ENCODE data around the gene HIC2.
"Not testable (repeated sequence)": the region's sequence is repeated elsewhere in the genome, so short reads cannot be mapped to it uniquely, and the experiment has no call there.

HIC2 gene

DNA sequence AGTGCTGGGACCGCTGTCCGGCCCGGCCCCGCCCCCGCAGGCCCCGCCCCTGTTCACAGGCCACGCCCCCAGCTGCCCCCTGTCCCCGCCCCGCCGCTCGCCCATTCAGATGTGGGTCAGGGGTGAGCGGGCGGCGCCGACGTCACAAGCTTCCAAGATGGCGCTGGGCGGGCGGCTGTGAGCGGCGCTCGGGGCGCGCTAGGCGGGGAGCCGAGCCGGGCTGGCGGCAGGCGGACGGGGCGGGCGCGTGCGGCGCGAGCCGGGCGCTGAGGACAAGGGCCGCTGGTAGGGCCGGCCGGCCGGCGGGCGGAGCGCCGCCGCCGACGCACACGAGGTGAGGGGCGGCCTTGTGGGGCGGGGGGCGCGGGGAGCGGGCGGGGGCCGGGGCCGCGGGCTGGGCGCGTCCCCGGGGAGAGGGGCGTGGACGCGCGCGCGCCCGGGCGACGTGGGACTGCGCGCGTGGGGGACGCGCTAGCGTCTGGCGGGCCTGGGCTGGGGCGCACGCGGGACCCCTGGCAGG is at the start of gene HIC2:
Gene HIC2, plus strand, starts transcription at position 145 of the 520 bp plus-strand sequence. CDS start 25,461 bp downstream, outside the sequence.
- DNase-seq (ENCODE audit: low read depth): not testable (repeated sequence)
- H3K4me3 ChIP-seq (ENCODE audit: low read length): peak within 1 kb of the TSS; percentile 50

GRCh38 chr22:21368603-21369310 is 48.4 kb upstream of the HIC2 start:
- not testable (repeated sequence) for DNase-seq (ENCODE audit: low read depth)

GRCh38 chr22:21375880-21376279 is 41.3 kb upstream of the HIC2 start:
- DNase-seq (ENCODE audit: low read depth); H3K4me3 ChIP-seq (ENCODE audit: low read length): not testable (repeated sequence)

More at GRCh38 chr22:21368603-21369310, 48.4 kb upstream of the HIC2 start:
- not testable (repeated sequence) for H3K4me3 ChIP-seq (ENCODE audit: low read length)

- H3K4me3 ChIP-seq (ENCODE audit: low read length); DNase-seq (ENCODE audit: low read depth): not testable (repeated sequence)
Observed at GRCh38 chr22:21383701-21384467, 33.3 kb upstream of the HIC2 start, which contains the start of gene RIMBP3B. Gene RIMBP3B (plus strand): TSS chr22:21383751. CDS start chr22:21383859, 108 bp downstream.

GRCh38 chr22:21384468-21385357 is 32.5 kb upstream of the HIC2 start:
- not testable (repeated sequence) for H3K4me3 ChIP-seq (ENCODE audit: low read length); DNase-seq (ENCODE audit: low read depth)

GRCh38 chr22:21389480-21389879 is 27.7 kb upstream of the HIC2 start:
- H3K4me3 ChIP-seq (ENCODE audit: low read length): not testable (repeated sequence)

GRCh38 chr22:21390013-21390412 is 27.2 kb upstream of the HIC2 start:
- H3K4me3 ChIP-seq (ENCODE audit: low read length); DNase-seq (ENCODE audit: low read depth): not testable (repeated sequence)

More at GRCh38 chr22:21389480-21389879, 27.7 kb upstream of the HIC2 start:
- DNase-seq (ENCODE audit: low read depth): not testable (repeated sequence)

GRCh38 chr22:21394613-21395012 is 22.6 kb upstream of the HIC2 start:
- H3K4me3 ChIP-seq (ENCODE audit: low read length); DNase-seq (ENCODE audit: low read depth): not testable (repeated sequence)

DNA sequence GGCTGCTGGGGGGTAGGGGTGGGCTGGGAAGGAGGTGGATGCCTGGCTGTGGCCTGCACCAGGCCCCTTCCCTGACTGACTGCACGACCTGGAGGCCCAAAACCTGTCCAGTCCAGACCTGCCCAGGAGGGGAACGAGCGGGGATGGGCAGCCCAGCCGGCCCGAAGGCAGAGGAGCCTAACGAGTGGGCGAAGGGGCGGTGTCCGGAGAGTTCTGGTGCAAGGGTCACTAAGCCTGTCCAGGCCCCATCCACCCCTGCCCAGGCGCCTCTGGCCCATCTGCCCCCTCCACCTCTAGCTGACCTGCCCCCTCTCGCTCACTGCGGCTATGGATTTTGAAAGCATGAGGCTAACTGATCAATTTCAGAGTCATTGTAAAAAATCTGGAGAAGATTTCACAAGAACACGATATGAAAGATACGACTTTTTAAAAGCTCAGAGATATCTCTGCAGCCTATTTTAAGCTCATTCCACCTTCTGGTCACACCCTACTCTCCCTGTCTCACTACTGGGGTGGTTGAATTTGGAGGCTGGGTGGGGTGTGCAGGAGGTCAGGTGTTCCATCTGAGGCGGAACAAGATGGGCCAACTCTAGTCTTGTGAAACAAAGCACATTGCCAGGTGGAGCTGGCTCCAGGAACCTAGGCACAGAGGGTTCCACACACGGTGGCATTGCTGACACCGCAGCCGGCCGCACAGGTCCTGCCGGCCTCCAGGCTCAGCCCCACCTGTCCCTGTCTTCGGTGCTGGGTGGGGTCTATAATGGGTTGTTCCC is 15.8 kb upstream of the HIC2 start:
- DNase-seq (ENCODE audit: low read depth): not testable (repeated sequence)

GRCh38 chr22:21402763-21403314 is 14.3 kb upstream of the HIC2 start:
- not testable (repeated sequence) for H3K4me3 ChIP-seq (ENCODE audit: low read length); DNase-seq (ENCODE audit: low read depth)

More for the DNA sequence above, 15.8 kb upstream of the HIC2 start:
- H3K4me3 ChIP-seq (ENCODE audit: low read length): not testable (repeated sequence)

- H3K4me3 ChIP-seq (ENCODE audit: low read length): not testable (repeated sequence)
Observed at GRCh38 chr22:21407139-21407538, 10.0 kb upstream of the HIC2 start.

DNA sequence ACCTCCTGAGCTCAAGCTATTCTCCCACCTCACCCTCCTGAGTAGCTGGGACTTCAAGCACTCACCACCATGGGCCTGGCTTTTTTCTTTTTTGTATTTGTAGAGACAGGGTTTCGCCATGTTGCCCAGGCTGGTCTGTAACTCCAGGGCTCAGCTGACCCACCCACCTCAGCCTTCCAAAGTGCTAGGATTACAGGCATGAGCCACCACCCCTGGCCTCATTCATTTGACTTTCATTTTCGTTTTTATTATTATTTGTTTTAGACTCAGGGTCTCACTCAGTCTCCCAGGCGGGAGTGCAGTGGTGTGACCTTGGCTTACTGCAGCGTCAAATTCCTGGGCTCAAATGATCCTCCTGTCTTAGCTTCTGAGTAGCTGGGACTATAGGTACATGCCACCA is 9.4 kb upstream of the HIC2 start:
- DNase-seq (ENCODE audit: low read depth); H3K4me3 ChIP-seq (ENCODE audit: low read length): not testable (repeated sequence)

More at GRCh38 chr22:21407139-21407538, 10.0 kb upstream of the HIC2 start:
- DNase-seq (ENCODE audit: low read depth): not testable (repeated sequence)

DNA sequence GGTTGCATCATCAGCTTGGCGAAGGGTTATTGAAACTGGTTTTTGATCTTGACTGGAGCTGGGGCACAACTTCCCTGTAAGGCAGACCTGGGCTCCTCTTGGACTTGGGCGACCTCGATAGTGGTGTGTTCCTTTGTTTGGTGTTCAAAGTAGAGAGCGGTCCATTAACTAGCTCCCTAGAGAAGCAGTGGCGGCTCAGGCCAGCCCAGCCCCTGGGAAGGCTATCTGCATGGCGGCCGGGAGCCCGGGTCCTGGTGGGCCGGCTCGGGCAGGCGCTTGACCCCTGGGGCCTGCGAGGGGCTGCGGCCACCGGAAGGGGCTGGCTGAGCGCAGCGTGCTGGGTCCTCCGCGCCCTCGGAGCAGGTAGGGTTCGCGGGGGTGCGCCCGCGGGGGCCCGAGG is 796 bp upstream of the HIC2 start:
- not testable (repeated sequence) for H3K4me3 ChIP-seq (ENCODE audit: low read length); DNase-seq (ENCODE audit: low read depth)

DNA sequence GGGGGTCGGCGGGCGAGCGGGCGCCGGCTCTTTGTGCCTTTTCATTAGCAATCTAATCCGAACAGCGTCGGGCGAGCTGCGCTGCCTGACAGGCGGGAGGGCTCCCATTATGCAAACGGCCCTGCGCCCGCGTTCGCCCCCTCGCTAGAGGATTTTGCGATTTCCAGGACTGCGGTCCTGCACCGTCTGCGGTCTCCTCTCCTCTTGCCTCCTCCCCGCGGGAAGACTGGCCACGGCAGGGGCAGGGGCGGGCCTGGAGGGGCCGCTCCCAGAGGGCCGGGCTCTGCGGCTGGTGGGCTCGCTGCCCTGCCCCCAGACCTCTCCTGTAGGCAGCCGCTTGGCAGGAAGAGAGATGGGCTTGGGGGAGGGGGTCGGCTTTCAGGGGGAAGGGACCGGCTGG is 682 bp downstream of the HIC2 start:
- not testable (repeated sequence) for DNase-seq (ENCODE audit: low read depth)
- peak overlapping the region; percentile 50 for H3K4me3 ChIP-seq (ENCODE audit: low read length)

DNA sequence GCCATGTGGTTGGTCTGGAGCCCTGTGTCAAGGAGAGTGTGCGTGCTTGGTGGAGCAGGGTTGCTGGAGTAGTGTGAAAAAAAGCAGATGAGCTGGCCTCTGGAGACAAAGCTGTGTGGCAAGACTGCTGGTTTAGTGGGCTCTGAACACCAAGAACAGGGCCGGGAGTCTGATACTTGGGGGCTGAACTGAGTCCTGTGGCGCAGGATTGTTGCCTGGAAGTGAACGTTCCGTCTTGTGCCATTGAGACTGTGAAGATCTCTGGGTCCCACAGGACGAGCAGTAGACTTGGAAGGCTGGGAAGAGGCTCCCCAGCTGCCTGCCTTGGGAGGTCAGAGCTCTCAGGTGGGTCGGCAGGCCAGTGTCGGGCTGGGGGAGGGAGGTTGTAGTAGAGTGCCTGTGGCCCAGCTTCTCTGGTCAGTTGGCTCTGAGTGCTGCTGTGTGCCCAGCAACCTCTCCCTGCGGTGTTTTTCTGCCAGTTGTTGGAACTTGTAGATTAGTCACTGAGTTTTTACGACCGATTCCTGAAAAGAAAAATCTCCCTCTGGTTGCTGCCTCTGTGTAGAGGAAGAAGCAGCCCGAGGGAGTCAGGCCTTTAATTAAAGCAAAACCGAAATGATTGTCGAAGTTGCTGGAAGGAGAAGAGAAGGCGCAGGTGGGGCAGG is 1.9 kb downstream of the HIC2 start:
- H3K4me3 ChIP-seq (ENCODE audit: low read length); DNase-seq (ENCODE audit: low read depth): not testable (repeated sequence)

DNA sequence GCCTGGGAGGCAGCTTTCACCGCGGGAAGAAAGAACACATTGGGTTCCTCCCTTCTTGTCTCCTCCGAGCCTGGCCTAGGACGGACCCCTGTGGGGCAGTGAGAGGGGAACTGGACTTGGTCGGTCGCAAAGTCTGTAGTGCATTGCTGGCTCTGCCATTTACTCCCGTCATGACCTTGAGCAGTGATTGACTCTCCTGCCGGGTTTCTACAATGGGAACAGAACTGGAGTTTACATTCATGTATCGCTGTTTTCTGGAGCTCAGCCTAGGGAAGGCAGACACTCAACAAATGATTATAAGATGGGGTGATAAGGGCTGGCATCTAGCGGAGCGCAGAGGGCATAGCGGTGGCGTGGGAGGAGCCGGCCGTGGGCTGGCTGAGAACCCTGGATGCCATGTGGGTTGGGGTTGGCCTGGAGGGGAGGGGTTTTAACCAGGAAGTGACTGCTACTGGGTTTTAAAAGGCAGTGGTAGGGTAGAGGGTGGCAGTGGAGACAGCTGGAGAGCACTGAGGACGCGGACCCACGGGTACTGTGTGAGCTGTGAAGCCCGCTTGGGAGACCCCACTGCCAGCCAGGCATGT is 3.1 kb downstream of the HIC2 start:
- not testable (repeated sequence) for H3K4me3 ChIP-seq (ENCODE audit: low read length); DNase-seq (ENCODE audit: low read depth)

DNA sequence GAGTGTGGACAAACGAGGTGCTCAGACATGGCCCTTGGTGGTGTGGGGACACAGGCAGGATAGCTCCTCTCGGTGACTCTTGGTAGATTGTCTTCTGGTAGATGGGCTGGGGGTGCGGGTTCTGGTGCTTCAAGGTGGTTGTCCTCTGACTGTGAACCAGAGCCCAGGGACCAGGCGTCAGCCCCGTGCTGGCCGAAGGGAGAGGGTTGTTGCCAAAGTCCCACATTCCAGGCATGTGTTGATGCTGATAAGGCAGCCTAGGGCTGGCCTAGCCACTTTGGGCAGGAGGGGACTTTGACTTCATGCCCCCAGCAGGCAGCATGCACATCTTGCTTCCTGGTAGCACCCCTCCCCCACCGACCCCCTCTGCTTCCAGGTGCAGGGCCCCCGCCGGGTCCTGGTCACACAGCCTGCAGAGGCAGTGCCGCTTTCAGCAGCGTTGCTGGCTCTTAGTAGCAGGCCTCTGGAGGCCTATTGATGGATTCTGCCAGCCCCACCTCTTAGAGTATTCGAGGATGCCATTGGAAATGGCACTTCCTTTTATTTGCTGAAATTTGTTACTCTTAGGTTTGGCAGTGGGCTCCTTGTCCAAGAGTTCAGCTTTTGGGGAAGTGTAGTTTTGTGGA is 7.0 kb downstream of the HIC2 start:
- not testable (repeated sequence) for H3K4me3 ChIP-seq (ENCODE audit: low read length); DNase-seq (ENCODE audit: low read depth)
